Transverse colon (tissue), 3 donors: ENCODE results near the gene DDX28.

Source experiments
- EP300 ChIP-seq: sonication (generic); formaldehyde crosslinking; IDR thresholded peaks from one replicate; pipeline ENCODE4 v1.6.1; 2017; ENCODE audit warnings: antibody characterized with exemption, low read depth
- POLR2A ChIP-seq: fragments of 450-650 bp; IDR thresholded peaks from one replicate; pipeline ENCODE4 v1.6.1; 2016; ENCODE audit warnings: antibody characterized with exemption, mild to moderate bottlenecking, moderate library complexity
- TF ChIP-seq, protein P1 (sequence below), 5 experiments: fragments of 200-600 bp in 3 of 5; fragments of 450-650 bp in 2 of 5; sonication (generic) in 3 of 5; IDR thresholded peaks; 1 replicate in 2 of 5; 2 replicates in 3 of 5; pipeline ENCODE4 v1.5.1; 2016 to 2017; ENCODE audit warnings: antibody characterized with exemption in 5 of 5, inconsistent platforms in 3 of 5, mild to moderate bottlenecking in 2 of 5, moderate library complexity in 1 of 5

DNA sequence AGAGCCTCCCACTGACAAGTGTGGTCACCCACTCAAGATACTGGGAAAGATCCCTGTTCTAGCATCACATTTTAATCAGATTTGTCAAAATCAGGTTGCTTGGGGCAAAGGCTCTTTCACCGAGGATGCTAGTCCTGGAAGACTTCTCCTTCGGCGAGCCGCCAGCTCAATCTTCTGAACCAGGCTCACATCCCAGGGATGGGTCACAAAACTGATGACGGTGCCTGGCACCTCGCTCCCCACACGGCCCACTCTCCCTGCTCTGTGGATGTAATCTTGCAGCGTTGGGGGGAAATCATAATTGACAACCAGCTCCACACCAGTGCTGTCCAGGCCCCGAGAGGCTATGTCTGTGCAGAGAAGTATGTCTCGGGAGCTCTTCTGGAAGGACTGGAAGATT, 1.5 kb downstream of the DDX28 start:
- TF ChIP-seq, protein P1, sequence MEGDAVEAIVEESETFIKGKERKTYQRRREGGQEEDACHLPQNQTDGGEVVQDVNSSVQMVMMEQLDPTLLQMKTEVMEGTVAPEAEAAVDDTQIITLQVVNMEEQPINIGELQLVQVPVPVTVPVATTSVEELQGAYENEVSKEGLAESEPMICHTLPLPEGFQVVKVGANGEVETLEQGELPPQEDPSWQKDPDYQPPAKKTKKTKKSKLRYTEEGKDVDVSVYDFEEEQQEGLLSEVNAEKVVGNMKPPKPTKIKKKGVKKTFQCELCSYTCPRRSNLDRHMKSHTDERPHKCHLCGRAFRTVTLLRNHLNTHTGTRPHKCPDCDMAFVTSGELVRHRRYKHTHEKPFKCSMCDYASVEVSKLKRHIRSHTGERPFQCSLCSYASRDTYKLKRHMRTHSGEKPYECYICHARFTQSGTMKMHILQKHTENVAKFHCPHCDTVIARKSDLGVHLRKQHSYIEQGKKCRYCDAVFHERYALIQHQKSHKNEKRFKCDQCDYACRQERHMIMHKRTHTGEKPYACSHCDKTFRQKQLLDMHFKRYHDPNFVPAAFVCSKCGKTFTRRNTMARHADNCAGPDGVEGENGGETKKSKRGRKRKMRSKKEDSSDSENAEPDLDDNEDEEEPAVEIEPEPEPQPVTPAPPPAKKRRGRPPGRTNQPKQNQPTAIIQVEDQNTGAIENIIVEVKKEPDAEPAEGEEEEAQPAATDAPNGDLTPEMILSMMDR (IDR thresholded peaks at IDR 0.05) = no peak
- TF ChIP-seq EP300 (no peak), POLR2A (no peak)
